ENCODE data around the gene MYO3B. TPM values are rescaled to one million over a fixed set of nuclear protein-coding genes. Genes with fewer than 3 reads are reported as not detected.

Gene MYO3B
- total RNA-seq, 1 experiment from 2014 or later = 0.09 TPM

DNA sequence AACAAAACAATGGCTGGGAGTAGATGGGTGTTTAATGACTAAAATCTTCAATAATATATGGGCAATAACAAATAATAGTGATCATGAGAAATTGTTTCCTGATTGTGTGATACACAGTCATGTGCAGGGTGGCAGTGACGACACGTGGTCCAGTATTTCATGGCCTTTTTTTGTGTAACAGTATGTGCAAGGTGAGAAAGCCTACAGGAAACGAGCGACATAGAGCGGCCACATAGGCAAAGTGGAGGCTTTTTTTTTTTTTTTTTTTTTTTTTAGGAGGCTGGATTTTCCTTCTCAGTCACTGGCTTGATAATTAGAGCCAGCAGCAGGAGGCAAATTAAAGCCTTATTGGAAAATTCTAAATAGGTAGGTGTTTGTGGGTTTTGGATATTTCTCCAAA lies 123.7 kb downstream of the MYO3B start:
- Histone ChIP-seq H3K4me3 (ENCODE audit: low read depth, low read length) (no peak overlapping the region), H3K9me3 (no peaks in the 10 kb centered on the region), H3K4me1 (peaks cover 3% of the 10 kb centered on the region; the same call in 1 of the 2 replicates), H3K36me3 (ENCODE audit: control insufficient read depth, insufficient read depth, low read length) (no peaks in the 10 kb centered on the region), H3K27me3 (replicated peaks; ENCODE audit: control insufficient read depth, insufficient read depth, low read length) (no peaks in the 10 kb centered on the region)
- no peak for DNase-seq
- no peak overlapping the region for H3K4me3 Mint-ChIP-seq (ENCODE audit: unreplicated experiment)
- no TSS peak for BruUV-seq (replicated peaks)
- no peaks in the 10 kb centered on the region for H3K36me3 Mint-ChIP-seq (ENCODE audit: insufficient read depth, unreplicated experiment)
- CTCF ChIA-PET = no interaction called here
- H3K9me3 Mint-ChIP-seq (ENCODE audit: unreplicated experiment) = no peaks in the 10 kb centered on the region
- TF ChIP-seq, protein P1, sequence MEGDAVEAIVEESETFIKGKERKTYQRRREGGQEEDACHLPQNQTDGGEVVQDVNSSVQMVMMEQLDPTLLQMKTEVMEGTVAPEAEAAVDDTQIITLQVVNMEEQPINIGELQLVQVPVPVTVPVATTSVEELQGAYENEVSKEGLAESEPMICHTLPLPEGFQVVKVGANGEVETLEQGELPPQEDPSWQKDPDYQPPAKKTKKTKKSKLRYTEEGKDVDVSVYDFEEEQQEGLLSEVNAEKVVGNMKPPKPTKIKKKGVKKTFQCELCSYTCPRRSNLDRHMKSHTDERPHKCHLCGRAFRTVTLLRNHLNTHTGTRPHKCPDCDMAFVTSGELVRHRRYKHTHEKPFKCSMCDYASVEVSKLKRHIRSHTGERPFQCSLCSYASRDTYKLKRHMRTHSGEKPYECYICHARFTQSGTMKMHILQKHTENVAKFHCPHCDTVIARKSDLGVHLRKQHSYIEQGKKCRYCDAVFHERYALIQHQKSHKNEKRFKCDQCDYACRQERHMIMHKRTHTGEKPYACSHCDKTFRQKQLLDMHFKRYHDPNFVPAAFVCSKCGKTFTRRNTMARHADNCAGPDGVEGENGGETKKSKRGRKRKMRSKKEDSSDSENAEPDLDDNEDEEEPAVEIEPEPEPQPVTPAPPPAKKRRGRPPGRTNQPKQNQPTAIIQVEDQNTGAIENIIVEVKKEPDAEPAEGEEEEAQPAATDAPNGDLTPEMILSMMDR (IDR thresholded peaks at IDR 0.05; ENCODE audit: insufficient read depth in 1 of 2, low read depth in 1 of 2, low read length in 1 of 2, severe bottlenecking in 1 of 2, unreplicated experiment in 1 of 2) = no peak
- no peaks in the 10 kb centered on the region for H3K4me1 Mint-ChIP-seq (ENCODE audit: low read depth, unreplicated experiment)
- no peak overlapping the region for H3K27ac Mint-ChIP-seq (ENCODE audit: unreplicated experiment)
- POLR2A ChIA-PET = no interaction called here
- no peaks in the 10 kb centered on the region for H3K27me3 Mint-ChIP-seq (ENCODE audit: insufficient read depth, unreplicated experiment)
- intact Hi-C loops (cut with micrococcal nuclease; ENCODE audit: unreplicated experiment) = no loop called here

DNA sequence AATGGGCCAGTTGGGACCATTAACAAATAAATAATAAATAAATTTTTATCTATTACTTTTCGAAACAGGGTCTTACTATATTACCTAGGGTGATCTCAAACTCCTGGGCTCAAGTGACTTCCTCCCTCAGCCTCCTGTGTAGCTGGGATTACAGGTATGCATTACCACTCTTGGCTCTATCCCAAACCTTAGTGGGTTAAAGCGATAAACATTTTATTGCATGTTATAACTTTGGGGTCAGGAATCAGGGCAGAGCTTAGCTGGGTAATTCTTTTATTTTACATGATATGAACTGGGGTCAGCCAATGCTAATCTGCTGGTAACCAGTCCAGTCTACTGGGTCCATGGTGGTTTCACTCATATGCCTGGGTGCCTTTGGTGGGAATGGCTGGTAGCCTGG lies 127.8 kb downstream of the MYO3B start:
- peaks cover 17% of the 10 kb centered on the region for H3K4me1 ChIP-seq
- TF ChIP-seq, protein P1 (IDR thresholded peaks at IDR 0.05; ENCODE audit: insufficient read depth in 1 of 2, low read depth in 1 of 2, low read length in 1 of 2, severe bottlenecking in 1 of 2, unreplicated experiment in 1 of 2) = no peak
- DNase-seq = no peak
- ChIA-PET POLR2A (no interaction called here), CTCF (no interaction called here)
- Mint-ChIP-seq H3K27ac (ENCODE audit: unreplicated experiment) (no peak overlapping the region), H3K9me3 (ENCODE audit: unreplicated experiment) (no peaks in the 10 kb centered on the region), H3K4me3 (ENCODE audit: unreplicated experiment) (no peak overlapping the region), H3K27me3 (ENCODE audit: insufficient read depth, unreplicated experiment) (no peaks in the 10 kb centered on the region), H3K36me3 (ENCODE audit: insufficient read depth, unreplicated experiment) (no peaks in the 10 kb centered on the region), H3K4me1 (ENCODE audit: low read depth, unreplicated experiment) (no peaks in the 10 kb centered on the region)
- no TSS peak for BruUV-seq (replicated peaks)
- H3K36me3 ChIP-seq (ENCODE audit: control insufficient read depth, insufficient read depth, low read length) = no peaks in the 10 kb centered on the region
- no peak overlapping the region for H3K4me3 ChIP-seq (ENCODE audit: low read depth, low read length)
- intact Hi-C loops (cut with micrococcal nuclease; ENCODE audit: unreplicated experiment) = no loop called here
- no peaks in the 10 kb centered on the region for H3K9me3 ChIP-seq
- no peaks in the 10 kb centered on the region for H3K27me3 ChIP-seq (replicated peaks; ENCODE audit: control insufficient read depth, insufficient read depth, low read length)

- TF ChIP-seq, protein P1 (IDR thresholded peaks at IDR 0.05; ENCODE audit: insufficient read depth in 1 of 2, low read depth in 1 of 2, low read length in 1 of 2, severe bottlenecking in 1 of 2, unreplicated experiment in 1 of 2) = no peak
- BruUV-seq (replicated peaks) = no TSS peak
- no peak overlapping the region for H3K4me3 Mint-ChIP-seq (ENCODE audit: unreplicated experiment)
Observed at GRCh38 chr2:170306293-170306873, 128.4 kb downstream of the MYO3B start.

More at GRCh38 chr2:170306293-170306873, 128.4 kb downstream of the MYO3B start:
- ChIA-PET POLR2A (no interaction called here), CTCF (no interaction called here)
- no peak overlapping the region for H3K27ac Mint-ChIP-seq (ENCODE audit: unreplicated experiment)
- Histone ChIP-seq H3K4me3 (ENCODE audit: low read depth, low read length) (no peak overlapping the region), H3K27me3 (replicated peaks; ENCODE audit: control insufficient read depth, insufficient read depth, low read length) (no peaks in the 10 kb centered on the region), H3K4me1 (peaks cover 17% of the 10 kb centered on the region), H3K9me3 (no peaks in the 10 kb centered on the region), H3K36me3 (ENCODE audit: control insufficient read depth, insufficient read depth, low read length) (no peaks in the 10 kb centered on the region)
- no peaks in the 10 kb centered on the region for H3K27me3 Mint-ChIP-seq (ENCODE audit: insufficient read depth, unreplicated experiment)
- DNase-seq = no peak
- no peaks in the 10 kb centered on the region for H3K9me3 Mint-ChIP-seq (ENCODE audit: unreplicated experiment)
- H3K36me3 Mint-ChIP-seq (ENCODE audit: insufficient read depth, unreplicated experiment) = no peaks in the 10 kb centered on the region
- H3K4me1 Mint-ChIP-seq (ENCODE audit: low read depth, unreplicated experiment) = no peaks in the 10 kb centered on the region
- intact Hi-C loops (cut with micrococcal nuclease; ENCODE audit: unreplicated experiment) = no loop called here

All from Caco-2 (cell line).